ENCODE measurements around the gene TMEM44.

GRCh38 chr3:194571491-194572142 lies 61.6 kb downstream of the TMEM44 start:
- TF ChIP-seq CTCF (IDR thresholded peaks at IDR 0.05): no peak
- no peak for TF ChIP-seq ZFX (IDR thresholded peaks at IDR 0.05; ENCODE audit: borderline replicate concordance)

Measured in 22Rv1 (cell line).